DMS53 treated with DMSO at 0.1 percent for 48 hours (cell line): Measurements from ENCODE around the gene CYP27B1.
A peak's percentile ranks its signal among the peaks of the same experiment; 100 is the strongest.
"Not testable (repeated sequence)": the region's sequence is repeated elsewhere in the genome, so short reads cannot be mapped to it uniquely, and the experiment has no call there.

Source experiments
- DNase-seq: peaks from one replicate; lab custom pipeline; 2025; ENCODE audit not compliant: unreplicated experiment; lab: John Stamatoyannopoulos, UW

Gene CYP27B1

DNA sequence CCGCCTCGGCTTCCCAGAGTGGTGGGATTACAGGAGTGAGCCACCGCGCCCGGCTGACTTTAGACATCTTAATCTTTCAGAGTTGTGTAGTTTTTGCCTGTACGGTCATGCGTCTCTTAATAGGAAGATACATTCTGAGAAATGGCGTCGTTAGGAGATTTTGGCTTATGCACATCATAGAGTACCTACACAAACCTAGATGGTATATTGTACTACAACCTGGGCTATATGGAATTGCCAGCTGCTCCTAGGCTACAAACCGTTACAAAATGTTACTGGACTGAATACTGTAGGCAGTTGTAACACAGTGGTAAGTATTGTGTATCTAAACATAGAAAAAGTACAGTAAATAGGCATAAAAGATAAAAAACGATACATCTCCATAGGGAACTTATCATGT lies 17.0 kb upstream of the CYP27B1 start:
- DNase-seq, result no peak

DNA sequence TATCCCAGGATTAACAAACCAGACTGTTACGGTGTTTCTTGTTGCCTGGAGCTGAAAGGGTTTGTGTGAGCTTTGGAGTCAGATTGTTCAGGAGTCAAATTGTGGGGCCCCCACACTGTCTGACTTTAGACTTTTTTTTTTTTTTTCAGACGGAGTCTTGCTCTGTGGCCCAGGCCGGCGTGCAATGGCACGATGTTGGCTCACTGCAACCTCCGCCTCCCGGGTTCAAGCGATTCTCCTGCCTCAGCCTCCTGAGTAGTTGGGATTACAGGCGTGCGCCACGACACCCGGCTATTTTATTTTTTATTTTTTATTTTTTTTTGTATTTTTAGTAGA lies 16.6 kb upstream of the CYP27B1 start:
- DNase-seq, result no peak

DNA sequence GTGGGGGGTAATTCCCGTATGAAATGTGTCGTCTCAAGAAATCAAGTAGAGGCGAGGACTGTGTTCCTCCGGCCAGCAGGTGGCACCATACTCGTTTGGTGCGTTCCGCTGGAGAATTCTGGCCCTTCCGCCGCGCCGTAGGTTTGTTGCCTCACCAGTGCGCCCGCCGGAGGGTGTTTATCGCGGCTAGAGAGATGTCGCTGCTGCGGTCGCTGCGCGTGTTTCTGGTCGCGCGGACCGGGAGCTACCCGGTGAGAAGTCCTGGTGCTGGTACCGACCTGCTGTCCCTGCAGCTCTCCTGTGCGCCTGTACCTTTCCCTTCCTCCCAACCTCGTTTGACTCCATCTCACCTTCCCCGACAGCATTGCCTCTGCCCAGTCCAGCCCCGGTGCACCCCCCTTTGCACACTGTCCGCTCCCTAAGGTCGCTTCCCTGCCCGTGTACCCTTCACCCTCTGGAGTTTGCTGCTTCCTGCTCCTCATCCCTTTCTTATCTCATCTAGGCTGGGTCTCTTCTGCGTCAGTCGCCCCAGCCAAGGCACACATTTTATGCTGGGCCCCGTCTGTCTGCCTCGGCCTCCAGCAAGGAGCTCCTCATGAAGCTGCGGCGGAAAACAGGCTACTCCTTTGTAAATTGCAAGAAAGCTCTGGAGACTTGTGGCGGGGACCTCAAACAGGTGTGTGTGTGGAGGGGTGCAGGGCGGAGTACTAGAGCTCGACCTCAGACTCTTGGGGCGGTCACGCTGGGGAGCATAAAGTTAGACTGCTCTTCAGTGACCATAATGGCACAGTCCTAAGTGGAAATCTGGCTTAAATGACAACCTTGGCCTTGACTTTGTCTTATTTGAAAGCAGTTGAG lies 16.0 kb upstream of the CYP27B1 start, which contains the start of gene TSFM:
Gene TSFM (plus strand): TSS at position 180 of the 858 bp plus-strand sequence. CDS start 15 bp downstream, at position 195.
- DNase-seq, result peak; percentile 95

DNA sequence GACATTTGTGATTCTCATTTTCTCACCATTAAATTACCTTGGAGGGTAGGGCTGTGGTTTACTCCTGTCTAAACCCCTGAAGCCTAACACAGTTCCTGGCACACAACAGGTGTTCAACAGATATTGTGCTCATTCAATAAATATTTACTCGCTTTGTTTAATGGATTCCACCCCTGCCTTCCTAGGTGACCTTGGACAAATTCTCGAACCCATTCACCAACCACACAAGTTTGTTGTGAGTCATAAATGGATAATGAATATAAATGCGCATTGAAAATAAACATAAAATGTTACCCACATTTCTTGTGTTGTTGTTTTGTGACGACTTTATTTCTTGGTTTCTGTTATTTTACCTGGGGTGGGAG lies 15.3 kb upstream of the CYP27B1 start:
- DNase-seq, result no peak

DNA sequence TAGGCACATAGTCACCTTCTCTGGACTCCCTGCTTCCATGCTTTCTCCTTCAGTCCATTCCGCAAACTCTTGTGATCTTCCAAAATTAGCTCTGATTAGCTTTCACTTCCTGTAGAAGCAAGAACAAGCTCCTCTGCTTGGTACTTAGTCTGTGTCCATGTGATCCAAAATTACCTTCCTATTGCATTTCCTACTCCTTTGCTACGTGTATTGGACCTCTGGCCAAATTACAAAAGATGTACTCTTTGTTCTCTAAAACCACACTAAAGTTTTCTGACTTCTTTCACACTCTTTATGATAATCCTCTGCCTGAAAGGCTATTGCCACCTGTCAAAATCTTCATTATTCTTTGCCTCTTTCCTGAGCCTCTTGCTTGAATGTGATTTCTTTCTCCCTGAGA lies 14.9 kb upstream of the CYP27B1 start:
- no peak for DNase-seq

DNA sequence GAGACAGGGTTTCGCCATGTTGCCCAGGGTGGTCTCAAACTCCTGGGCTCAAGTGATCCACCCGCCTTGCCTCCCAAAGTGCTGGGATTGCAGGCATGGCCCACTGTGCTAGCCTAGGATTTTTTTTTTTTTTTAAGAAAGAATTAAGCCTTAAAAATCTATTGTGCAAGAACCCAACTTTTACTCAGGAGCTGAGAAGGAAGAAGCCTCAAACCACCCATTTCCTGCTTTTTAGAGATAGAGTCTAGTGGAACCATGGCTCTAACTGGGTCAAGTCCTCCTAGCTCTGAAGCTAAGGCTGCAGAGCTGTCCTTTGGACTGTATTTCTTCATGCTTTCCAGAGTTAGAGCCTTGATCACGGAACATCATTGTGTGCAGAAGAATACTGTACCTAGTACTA lies 14.4 kb upstream of the CYP27B1 start:
- no peak for DNase-seq

DNA sequence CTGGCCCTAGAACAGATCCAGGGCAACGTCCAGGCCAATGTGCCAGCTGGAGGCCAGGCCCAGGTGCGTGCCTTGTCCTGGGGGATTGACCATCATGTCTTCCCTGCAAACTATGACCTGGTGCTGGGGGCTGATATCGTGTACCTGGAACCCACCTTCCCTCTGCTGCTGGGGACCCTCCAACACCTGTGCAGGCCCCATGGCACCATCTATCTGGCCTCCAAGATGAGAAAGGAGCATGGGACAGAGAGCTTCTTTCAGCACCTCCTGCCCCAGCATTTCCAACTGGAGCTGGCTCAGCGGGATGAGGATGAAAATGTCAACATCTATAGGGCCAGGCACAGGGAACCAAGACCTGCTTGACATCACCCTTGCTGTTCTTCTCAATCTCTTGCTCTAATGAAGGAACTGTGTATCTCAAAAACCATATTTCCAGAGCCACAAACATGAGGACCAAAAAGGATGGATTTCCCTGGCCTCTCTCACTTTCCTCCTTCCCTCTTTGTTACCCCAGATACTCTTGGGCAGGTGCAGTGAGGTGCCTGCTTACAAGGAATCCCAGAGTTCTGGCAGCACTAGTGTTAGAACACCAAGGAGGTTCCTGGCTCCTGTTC lies 13.5 kb upstream of the CYP27B1 start:
- no peak for DNase-seq

DNA sequence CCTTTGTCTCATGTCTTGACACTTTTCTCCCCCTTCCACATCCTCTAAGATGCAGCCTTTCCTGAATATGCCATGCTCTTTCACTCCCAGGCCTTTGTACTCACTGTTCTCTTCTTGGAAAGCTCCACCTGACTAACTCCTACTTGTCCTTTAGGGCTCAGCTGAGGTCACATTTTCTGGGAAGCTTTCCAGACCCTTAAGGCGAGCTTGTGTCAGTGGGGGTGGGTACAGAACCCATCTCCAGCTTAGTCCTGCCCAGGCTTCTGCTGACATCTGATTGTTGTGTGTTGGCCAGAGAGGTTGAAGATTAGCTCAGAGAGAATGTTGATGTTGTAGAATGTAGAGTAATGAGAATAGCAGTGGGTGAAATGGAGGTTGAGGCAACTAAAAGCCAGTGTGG lies 12.9 kb upstream of the CYP27B1 start:
- no peak for DNase-seq

DNA sequence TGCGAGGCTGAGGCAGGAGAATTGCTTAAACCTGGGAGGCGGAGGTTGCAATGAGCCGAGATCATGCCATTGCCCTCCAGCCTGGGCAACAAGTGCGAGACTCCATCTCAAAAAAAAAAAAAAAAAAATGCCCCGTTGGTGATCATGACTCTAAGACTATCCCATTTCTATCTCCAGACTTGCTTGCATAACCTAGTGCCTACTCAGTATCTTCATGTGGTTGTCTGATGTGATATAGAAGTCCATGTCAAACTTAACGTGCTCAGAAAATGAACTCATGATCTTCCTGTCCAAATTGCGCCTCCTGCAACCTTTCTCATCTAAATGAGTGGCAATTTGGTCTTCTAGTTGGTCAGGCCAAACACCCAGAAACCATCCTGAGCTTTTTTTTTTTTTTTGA lies 11.0 kb upstream of the CYP27B1 start:
- no peak for DNase-seq

DNA sequence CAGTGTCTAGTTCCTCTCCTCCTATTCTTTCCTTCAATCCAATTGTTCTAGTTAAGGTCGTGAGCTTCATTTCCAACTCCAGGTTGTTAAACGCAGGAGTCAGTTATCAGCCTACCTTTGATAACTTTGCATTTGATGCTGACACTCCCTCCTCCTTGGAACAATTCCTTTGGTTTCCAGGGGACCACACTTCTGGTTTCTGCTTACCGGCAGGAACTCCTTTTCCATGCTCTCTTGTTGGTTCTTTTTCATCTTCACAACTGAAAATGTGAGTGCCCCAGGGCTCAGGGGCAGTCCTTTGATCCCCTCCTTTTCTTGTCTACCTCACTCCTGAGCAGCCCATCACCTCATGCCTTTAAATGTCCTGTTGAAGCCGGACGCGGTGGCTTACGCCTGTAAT lies 10.5 kb upstream of the CYP27B1 start:
- DNase-seq, result no peak

DNA sequence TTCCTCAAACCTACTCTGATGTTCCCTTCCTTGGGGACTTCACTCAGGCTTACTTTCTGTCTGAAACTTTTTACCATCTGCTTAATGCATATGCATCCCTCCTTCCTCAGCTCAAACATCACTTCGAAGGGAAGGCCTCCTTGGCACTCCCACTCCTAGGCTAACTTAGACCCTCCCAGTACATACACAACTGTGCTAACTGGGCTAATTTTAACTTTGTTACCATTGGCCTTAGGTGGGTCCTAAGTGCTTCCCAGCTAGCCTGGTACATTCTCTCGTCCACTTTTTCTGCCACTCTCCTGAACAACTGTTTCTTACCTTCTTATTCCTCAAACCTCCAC lies 9.3 kb upstream of the CYP27B1 start:
- DNase-seq, result no peak

DNA sequence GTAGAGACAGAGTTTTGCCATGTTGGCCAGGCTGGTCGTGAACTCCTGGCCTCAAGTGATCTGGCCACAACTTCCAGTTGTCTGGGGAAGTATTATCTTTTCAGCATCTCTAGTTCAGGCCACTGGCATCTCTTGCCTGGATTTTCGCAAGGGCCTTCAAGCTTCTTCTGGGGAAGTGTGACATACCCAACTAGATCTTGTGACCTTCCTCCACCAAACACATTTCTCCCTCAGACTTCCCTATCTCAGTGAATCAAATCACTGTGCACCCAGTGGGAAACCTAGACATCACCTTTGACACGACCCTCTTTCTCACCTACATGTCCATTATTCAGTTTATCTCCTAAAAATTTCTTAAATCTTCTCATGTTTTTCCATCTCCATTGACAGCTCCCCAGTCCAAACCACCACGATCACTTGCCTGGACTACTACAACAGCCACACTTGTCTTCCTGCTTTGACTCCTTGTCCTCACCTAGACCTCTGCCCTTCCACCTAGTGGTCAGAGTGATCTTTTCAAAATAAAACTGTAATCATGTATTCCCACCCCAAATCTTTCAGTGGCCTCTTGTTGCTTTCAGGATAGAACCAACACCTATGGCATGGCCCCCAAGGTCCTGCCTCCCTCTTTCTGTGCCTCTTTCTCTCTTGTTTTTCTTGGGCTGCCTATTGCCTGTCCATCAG lies 8.8 kb upstream of the CYP27B1 start:
- DNase-seq, result no peak

DNA sequence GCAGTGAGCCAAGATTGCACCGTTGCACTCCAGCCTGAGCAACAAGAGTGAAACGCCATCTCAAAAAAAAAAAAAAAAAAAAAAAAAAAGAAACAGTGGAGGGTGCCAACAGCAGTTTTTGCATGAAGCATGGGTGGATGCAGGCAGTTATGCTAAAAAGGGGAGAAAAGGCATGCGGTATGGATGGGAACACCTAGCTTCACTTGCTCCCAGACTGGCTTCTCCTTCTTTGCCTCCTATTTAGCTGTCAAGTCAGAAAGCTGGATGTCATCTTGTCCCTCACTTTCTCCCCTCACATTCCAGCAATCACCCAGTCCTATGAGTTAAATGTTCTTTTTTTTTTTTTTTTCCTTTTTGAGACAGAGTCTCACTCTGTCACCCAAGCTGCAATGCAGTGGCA lies 8.2 kb upstream of the CYP27B1 start:
- no peak for DNase-seq

DNA sequence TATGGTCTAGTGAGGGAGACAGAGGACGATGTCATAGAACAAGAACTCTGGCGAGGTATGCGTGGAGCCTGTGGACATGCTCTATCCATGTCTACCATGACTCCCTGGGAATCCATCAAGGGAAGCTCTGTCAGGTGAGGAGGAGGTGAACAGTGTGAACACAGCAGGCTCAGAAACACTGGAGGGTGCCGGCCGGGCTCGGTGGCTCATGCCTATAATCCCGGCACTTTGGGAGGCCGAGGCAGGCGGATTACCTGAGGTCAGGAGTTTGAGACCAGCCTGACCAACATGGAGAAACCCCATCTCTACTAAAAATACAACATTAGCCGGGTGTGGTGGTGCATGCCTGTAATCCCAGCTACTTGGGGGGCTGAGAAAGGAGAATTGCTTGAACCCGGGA lies 7.8 kb upstream of the CYP27B1 start:
- not testable (repeated sequence) for DNase-seq

DNA sequence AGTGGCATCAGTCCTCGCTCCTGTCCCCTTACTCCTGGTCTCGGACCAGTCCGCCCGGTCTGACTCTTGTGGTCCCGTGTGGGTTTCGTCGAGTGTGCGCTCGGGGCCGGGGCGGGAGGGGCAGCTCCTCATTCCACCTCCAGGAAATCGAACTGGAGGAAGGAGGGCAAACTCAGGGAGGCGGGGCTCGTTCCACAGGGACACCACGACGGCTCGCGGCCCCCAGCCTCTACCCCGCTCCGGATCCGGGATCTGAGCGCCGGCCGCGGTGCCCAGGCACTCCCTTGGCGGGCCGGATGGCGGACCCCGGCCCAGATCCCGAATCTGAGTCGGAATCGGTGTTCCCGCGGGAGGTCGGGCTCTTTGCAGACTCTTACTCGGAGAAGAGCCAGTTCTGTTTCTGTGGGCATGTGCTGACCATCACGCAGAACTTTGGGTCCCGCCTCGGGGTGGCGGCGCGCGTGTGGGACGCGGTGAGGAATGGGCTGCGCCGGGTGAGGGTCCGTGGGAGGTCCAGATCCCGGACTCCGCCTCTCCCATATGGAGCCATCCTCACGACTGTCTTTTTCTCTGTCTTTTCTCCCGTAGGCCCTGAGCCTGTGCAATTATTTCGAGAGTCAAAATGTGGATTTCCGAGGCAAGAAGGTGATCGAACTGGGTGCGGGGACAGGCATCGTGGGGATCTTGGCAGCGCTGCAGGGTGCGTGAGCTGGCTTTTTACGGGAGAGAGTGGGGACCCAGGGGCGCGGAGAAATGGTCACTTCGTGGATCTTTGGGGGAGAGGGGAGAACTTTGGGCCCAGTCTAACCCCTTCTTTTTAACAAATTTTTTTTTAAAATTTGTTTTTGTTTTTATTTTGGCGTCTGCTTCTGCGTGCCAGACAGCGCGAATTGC lies 5.8 kb upstream of the CYP27B1 start, which contains the start of gene EEF1AKMT3:
Gene EEF1AKMT3 (plus strand): TSS at position 186 of the 894 bp plus-strand sequence. CDS start 111 bp downstream, at position 297.
- DNase-seq, result peak; percentile 19

DNA sequence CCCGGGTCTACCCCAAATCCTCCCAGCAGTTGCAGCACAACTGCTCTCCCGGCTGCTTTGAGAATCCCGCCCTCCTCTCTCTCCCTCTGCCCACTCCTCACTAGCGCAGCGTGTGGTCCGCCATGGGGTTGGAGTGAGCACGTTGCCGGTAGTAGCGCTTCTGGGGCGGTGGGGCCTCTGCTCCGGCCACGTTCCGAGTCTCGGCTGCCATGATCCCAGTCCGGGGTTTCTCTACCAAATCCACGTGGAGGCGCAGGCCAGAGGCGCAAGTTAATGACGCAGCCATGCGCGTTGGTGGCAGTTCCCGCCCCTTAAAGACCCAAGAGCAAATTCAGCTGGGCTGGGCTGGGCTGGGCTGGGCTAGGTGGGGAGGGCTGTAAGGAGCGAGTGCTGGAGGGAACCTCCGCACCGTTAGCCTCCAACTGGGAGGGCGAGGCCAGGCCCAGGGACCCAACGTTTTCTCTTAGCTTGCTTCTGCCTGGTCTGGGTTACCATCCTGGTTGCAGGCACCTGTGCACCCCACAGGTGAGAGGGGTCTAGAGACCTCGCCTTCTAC lies 5.1 kb upstream of the CYP27B1 start, which contains the start of gene METTL1:
Gene METTL1 (minus strand): TSS at position 233 of the 556 bp plus-strand sequence. CDS start 22 bp downstream, at position 211.
- DNase-seq, result peak; percentile 96

DNA sequence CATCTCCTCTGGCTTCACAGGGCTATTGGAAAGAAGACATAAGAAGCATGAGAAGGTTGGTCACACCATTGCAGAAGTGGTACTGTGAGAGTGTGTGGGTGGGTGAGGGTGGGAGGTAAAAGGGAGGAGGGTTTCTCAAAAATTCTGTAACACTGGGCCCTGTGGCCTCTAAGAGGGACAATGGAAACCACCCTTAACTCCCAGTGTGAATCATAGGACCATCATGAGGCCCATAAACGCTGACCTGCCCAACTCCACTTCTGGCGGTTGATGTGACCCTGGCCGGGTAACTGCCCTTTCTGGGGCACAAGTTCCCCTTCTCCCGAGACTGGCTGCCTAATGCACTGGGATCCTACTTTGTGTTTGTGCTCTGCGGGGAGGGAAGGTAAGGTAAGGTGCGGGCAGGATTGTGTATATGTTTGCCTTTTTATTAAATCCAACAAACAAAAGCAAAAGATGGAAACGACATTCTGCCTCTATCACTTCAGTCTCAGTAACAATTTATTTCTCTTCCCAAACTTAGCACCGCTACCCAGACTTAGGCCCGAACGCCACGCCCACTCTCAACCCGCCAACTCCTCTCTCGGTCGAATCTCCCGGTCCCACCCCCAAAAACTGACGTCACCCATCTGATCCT lies 4.5 kb upstream of the CYP27B1 start:
- peak; percentile 82 for DNase-seq

DNA sequence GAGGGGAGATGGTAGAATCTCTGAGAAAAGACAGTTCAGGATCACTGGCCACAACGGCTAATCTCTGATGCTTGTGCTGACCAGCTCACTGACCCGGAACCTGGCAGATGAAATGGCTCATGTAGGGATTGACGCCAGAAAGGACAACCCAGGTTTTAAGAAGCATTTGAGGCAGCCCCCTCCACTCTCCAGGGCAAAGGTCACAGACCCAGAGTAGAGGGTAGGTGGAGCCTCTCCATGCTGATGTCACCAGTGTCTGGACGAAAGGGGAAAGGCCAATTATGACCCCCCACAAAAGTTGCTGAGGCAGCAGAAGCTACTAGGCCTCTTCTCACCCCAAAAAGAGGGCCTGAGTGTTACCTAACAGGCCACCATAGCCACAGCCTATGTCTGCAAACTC lies 3.9 kb upstream of the CYP27B1 start:
- DNase-seq, result no peak

DNA sequence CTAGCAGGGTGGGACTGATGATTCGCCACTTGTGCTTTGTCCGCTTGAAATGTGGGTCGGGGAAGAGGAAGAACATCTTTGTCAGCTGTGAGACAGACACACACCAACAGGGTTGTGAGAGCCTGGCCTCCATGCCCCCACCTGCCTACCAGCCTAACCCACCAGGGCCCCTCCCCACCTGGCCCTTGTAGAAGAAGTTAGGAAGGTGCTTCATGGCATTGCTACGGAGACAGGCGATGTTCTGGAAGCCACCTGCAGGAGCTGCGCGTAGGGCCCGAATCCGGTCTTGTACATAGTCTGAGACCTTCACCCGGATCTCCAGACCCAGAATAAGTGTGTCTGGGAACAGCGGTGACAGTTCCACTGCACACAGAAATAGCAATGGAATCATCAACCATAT lies 2.7 kb upstream of the CYP27B1 start:
- DNase-seq, result no peak

DNA sequence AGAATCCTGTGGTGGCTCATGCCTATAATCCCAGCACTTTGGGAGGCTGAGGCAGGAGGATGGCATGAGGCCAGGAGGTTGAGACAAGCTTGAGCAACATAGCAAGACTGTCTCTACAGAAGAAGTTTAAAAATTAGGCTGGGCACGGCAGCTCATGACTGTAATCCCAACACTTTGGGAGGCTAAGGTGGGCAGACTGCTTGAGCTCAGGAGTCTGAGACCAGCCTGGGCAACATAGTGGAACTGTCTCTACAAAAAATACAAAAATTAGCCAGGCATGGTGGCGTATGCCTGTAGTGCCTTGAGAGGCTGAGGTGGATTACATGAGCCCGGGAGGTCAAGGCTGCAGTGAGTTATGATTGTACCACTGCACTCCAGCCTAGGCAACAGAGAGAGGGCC lies 998 bp upstream of the CYP27B1 start:
- no peak for DNase-seq
